ELR (cell line): ENCODE results near the gene KCNA1.
A peak's percentile ranks its signal among the peaks of the same experiment; 100 is the strongest.

ENCODE experiments used
- DNase-seq: peaks from one replicate; pipeline ENCODE4 v3.0.0-alpha.2; 2015; ENCODE audit warnings: low read depth

KCNA1 gene

GRCh38 chr12:4960547-4960946 is 50.8 kb downstream of the KCNA1 start:
- DNase-seq, result no peak

GRCh38 chr12:4961311-4961710 is 51.6 kb downstream of the KCNA1 start:
- DNase-seq, result no peak

GRCh38 chr12:4962539-4963486 is 53.1 kb downstream of the KCNA1 start:
- DNase-seq, result peak; percentile 37
